H1 (cell line): ENCODE results near the gene LRRC25. TPM values are rescaled to one million over a fixed set of nuclear protein-coding genes. Genes with fewer than 3 reads are reported as not detected.

Experiments used
- CTCF ChIA-PET: fragments of 300-600 bp; sonication (Branson Sonifier 250); formaldehyde crosslinking; loops from one replicate; lab custom pipeline; 2021; ENCODE audit not compliant: partially characterized antibody; lab: Charles Lee
- POLR2A ChIA-PET: fragments of 300-600 bp; sonication (Branson Sonifier 250); formaldehyde crosslinking; loops from one replicate; lab custom pipeline; 2021; ENCODE audit warnings: inconsistent platforms; ENCODE audit not compliant: partially characterized antibody; lab: Charles Lee
- DNase-seq, 2 experiments: peaks; one replicate each; pipeline versions ENCODE4 v3.0.0 to v3.0.0-alpha.2; 2010 to 2022; ENCODE audit warnings: low spot score in 2 of 2, low read depth in 1 of 2, mixed read lengths in 1 of 2
- FAIRE-seq: peaks from 2 replicates; lab custom pipeline; 2011; peaks lifted over from hg19 to GRCh38; lab: Jason Lieb, UNC
- H2AFZ ChIP-seq: 2 replicates; pipeline ENCODE4 v1.8.1; 2012; ENCODE audit warnings: low read length, inconsistent platforms
- H2AK5ac ChIP-seq: 2 replicates; pipeline ENCODE4 v1.6.1; 2013; ENCODE audit warnings: low read depth, low read length
- H2BK120ac ChIP-seq: replicated peaks from 2 replicates; pipeline ENCODE3; 2013; ENCODE audit warnings: low read depth, low read length, inconsistent platforms
- H2BK12ac ChIP-seq: 2 replicates; pipeline ENCODE4 v1.6.1; 2013; ENCODE audit warnings: low read depth, low read length
- H2BK15ac ChIP-seq: 2 replicates; pipeline ENCODE4 v1.6.1; 2013; ENCODE audit warnings: low read length
- H2BK20ac ChIP-seq: 2 replicates; pipeline ENCODE4 v1.6.1; 2013; ENCODE audit warnings: low read length
- H2BK5ac ChIP-seq: 2 replicates; pipeline ENCODE4 v1.6.1; 2013; ENCODE audit warnings: low read depth, low read length
- H3K14ac ChIP-seq: 2 replicates; pipeline ENCODE4 v1.6.1; 2013; ENCODE audit warnings: inconsistent platforms; ENCODE audit not compliant: insufficient read length
- H3K18ac ChIP-seq: 2 replicates; pipeline ENCODE4 v1.6.1; 2013; ENCODE audit warnings: low read length; ENCODE audit errors: extremely low read depth
- H3K23ac ChIP-seq: 2 replicates; pipeline ENCODE4 v1.6.1; 2013; ENCODE audit warnings: inconsistent platforms; ENCODE audit not compliant: insufficient read length
- H3K23me2 ChIP-seq: 2 replicates; pipeline ENCODE4 v1.6.1; 2013; ENCODE audit warnings: low read depth, low read length
- H3K27ac ChIP-seq: 2 replicates; pipeline ENCODE4 v1.6.1; 2011; ENCODE audit warnings: low read depth, low read length, inconsistent platforms
- H3K27me3 ChIP-seq, 4 experiments: replicated peaks in 1 of 4; 1 replicate in 1 of 4; 2 replicates in 3 of 4; pipeline versions ENCODE4 v1.6.1 to v1.8.1; 2011 to 2013; ENCODE audit warnings: low read length in 3 of 4, mild to moderate bottlenecking in 3 of 4, inconsistent platforms in 2 of 4, mixed read lengths in 2 of 4, moderate library complexity in 1 of 4; ENCODE audit not compliant: control insufficient read depth in 3 of 4, insufficient read depth in 3 of 4; ENCODE audit errors: extremely low read depth in 1 of 4
- H3K36me3 ChIP-seq, 4 experiments: 2 replicates each; pipeline versions ENCODE4 v1.6.1 to v1.8.1; 2011 to 2013; ENCODE audit warnings: mild to moderate bottlenecking in 4 of 4, low read length in 3 of 4, moderate library complexity in 2 of 4, control low read depth in 1 of 4, inconsistent platforms in 1 of 4; ENCODE audit not compliant: insufficient read depth in 4 of 4, control insufficient read depth in 2 of 4
- H3K4ac ChIP-seq: replicated peaks from 2 replicates; pipeline ENCODE3; 2013; ENCODE audit warnings: low read length, low read depth, mixed read lengths, inconsistent platforms; ENCODE audit not compliant: insufficient read length
- H3K4me1 ChIP-seq, 4 experiments: replicated peaks in 1 of 4; 1 replicate in 1 of 4; 2 replicates in 3 of 4; pipeline versions ENCODE4 v1.6.1 to v1.8.1; 2011 to 2013; ENCODE audit warnings: low read length in 3 of 4, inconsistent platforms in 2 of 4, mixed read lengths in 1 of 4; ENCODE audit not compliant: insufficient read depth in 4 of 4, control insufficient read depth in 3 of 4
- H3K4me2 ChIP-seq, 2 experiments: 2 replicates each; pipeline versions ENCODE4 v1.6.1 to v1.8.1; 2011 to 2013; ENCODE audit warnings: low read depth in 2 of 2, low read length in 2 of 2, control low read depth in 1 of 2, inconsistent platforms in 1 of 2, mild to moderate bottlenecking in 1 of 2; ENCODE audit not compliant: insufficient read depth in 1 of 2
- H3K4me3 ChIP-seq, 4 experiments: fragments of 200-600, 300-600 bp in 1 of 4; sonication (generic), shearing (Covaris generic), sonication (Bioruptor Twin) in 1 of 4; 2 replicates each; pipeline versions ENCODE4 v1.5.1 to v1.8.1; 2011 to 2016; ENCODE audit warnings: low read length in 4 of 4, low read depth in 3 of 4, control low read depth in 2 of 4, inconsistent platforms in 2 of 4, mild to moderate bottlenecking in 2 of 4, mixed read lengths in 1 of 4, moderate library complexity in 1 of 4; ENCODE audit not compliant: insufficient read depth in 2 of 4; ENCODE audit errors: extremely low read depth in 1 of 4
- H3K56ac ChIP-seq: replicated peaks from 2 replicates; pipeline ENCODE3; 2013; ENCODE audit warnings: low read depth, mild to moderate bottlenecking, mixed read lengths, low read length, inconsistent platforms; ENCODE audit not compliant: insufficient read length
- H3K79me1 ChIP-seq: 2 replicates; pipeline ENCODE4 v1.6.1; 2013; ENCODE audit warnings: low read depth, low read length, control low read depth
- H3K79me2 ChIP-seq, 2 experiments: 2 replicates each; pipeline versions ENCODE4 v1.6.1 to v1.8.1; 2012 to 2013; ENCODE audit warnings: low read length in 2 of 2, mild to moderate bottlenecking in 2 of 2, inconsistent platforms in 1 of 2; ENCODE audit not compliant: insufficient read depth in 2 of 2, control insufficient read depth in 1 of 2
- H3K9ac ChIP-seq, 4 experiments: replicated peaks in 1 of 4; 1 replicate in 1 of 4; 2 replicates in 3 of 4; pipeline versions ENCODE4 v1.6.1 to v1.8.1; 2011 to 2013; ENCODE audit warnings: low read depth in 3 of 4, low read length in 3 of 4, control low read depth in 2 of 4, mild to moderate bottlenecking in 2 of 4, moderate library complexity in 2 of 4, inconsistent platforms in 1 of 4; ENCODE audit errors: extremely low read depth in 1 of 4
- H3K9me3 ChIP-seq, 2 experiments: 2 replicates each; pipeline versions ENCODE4 v1.6.1 to v1.8.1; 2012 to 2013; ENCODE audit warnings: mild to moderate bottlenecking in 2 of 2, moderate library complexity in 2 of 2, control low read depth in 1 of 2, inconsistent platforms in 1 of 2, low read depth in 1 of 2, low read length in 1 of 2, mixed read lengths in 1 of 2; ENCODE audit not compliant: insufficient read depth in 2 of 2
- H4K20me1 ChIP-seq, 2 experiments: replicated peaks in 1 of 2; 2 replicates each; pipeline versions ENCODE3 to v1.8.1; 2011 to 2013; ENCODE audit warnings: inconsistent platforms in 2 of 2, low read length in 2 of 2, mild to moderate bottlenecking in 1 of 2; ENCODE audit not compliant: insufficient read depth in 2 of 2, control insufficient read depth in 1 of 2
- H4K5ac ChIP-seq: 2 replicates; pipeline ENCODE4 v1.6.1; 2013; ENCODE audit warnings: low read length, low read depth, mixed read lengths, inconsistent platforms; ENCODE audit not compliant: insufficient read length
- H4K8ac ChIP-seq: 2 replicates; pipeline ENCODE4 v1.8.0; 2013; ENCODE audit warnings: mild to moderate bottlenecking, moderate library complexity, low read length, inconsistent platforms; ENCODE audit not compliant: insufficient read depth; ENCODE audit errors: extremely low read depth
- H4K91ac ChIP-seq: replicated peaks from 2 replicates; pipeline ENCODE3; 2013; ENCODE audit warnings: low read length, mixed read lengths, inconsistent platforms; ENCODE audit not compliant: insufficient read length
- BCL11A ChIP-seq, 2 experiments: IDR thresholded peaks; one replicate each; pipeline ENCODE4 v1.6.1; 2011; ENCODE audit warnings: low read depth in 2 of 2, low read length in 2 of 2, mild to moderate bottlenecking in 2 of 2
- CBX8 ChIP-seq: fragments of 300-800, 300-1000 bp; sonication (generic); IDR thresholded peaks from 2 replicates; pipeline ENCODE4 v1.7.1; 2016; ENCODE audit warnings: low read depth, low read length, borderline replicate concordance
- CEBPB ChIP-seq: IDR thresholded peaks from 2 replicates; pipeline ENCODE4 v1.6.1; 2012; ENCODE audit warnings: low read depth, low read length
- CREB1 ChIP-seq: IDR thresholded peaks from 2 replicates; pipeline ENCODE4 v1.6.1; 2012; ENCODE audit warnings: inconsistent platforms
- POU5F1 ChIP-seq: IDR thresholded peaks from 2 replicates; pipeline ENCODE4 v1.6.1; 2011; ENCODE audit warnings: low read depth, mild to moderate bottlenecking, low read length, moderate library complexity
- SIRT6 ChIP-seq: IDR thresholded peaks from one replicate; pipeline ENCODE4 v1.7.1; 2012; ENCODE audit warnings: low read length, inconsistent platforms
- SP4 ChIP-seq: IDR thresholded peaks from 2 replicates; pipeline ENCODE4 v1.6.1; 2012; ENCODE audit warnings: low read length, inconsistent platforms
- TBP ChIP-seq: IDR thresholded peaks from 2 replicates; pipeline ENCODE4 v1.6.1; 2011; ENCODE audit warnings: low read depth, low read length, improper control_type of control experiment
- WGBS, 2 experiments: shearing (Covaris generic) in 1 of 2; methylation state at CpG; one replicate each; pipeline versions ENCODE4 v1.1.6 to v1.1.7; 2013 to 2015; ENCODE audit warnings: low lambda C conversion rate in 2 of 2, mixed read lengths in 2 of 2, inconsistent platforms in 1 of 2, low coverage in 1 of 2, missing lambda C conversion rate in 1 of 2; ENCODE audit not compliant: insufficient replicate concordance in 2 of 2, insufficient coverage in 1 of 2, insufficient read length in 1 of 2; ENCODE audit errors: extremely low coverage in 1 of 2, missing lambda C conversion rate in 1 of 2; 5-methylcytosine and 5-hydroxymethylcytosine counted together
- polyA plus RNA-seq, 7 experiments: library from polyadenylated mRNA; depleted of rRNA in 3 of 7; stranded (reverse) in 5 of 7; unstranded in 2 of 7; fragments of >200 nt in 5 of 7; fragments of 200-250 nt in 2 of 7; gene quantifications; 1 replicate in 5 of 7; 2 replicates in 1 of 7; 4 replicates in 1 of 7; pipeline versions ENCODE4 v1.2.1 to v1.2.3, GENCODE V29; 2011 to 2013; ENCODE audit warnings: missing spikeins in 2 of 7, mixed read lengths in 2 of 7
- total RNA-seq: library from RNA; stranded (reverse); fragmentation: NEBNext Ultra II Directional; extraction: Animal tissue kit (Norgen Biotek cat#: 25700); gene quantifications from 2 replicates; pipeline ENCODE4 v1.2.1, GENCODE V29; 2021

The LRRC25 gene
- total and polyA plus RNA-seq, 2 of the 8 experiments (the other 6 are each of a cell fraction or from before 2014, with no cell fraction given): 0.20 to 0.41 TPM

- Histone ChIP-seq H4K8ac (no peak overlapping the region), H3K79me2 (peaks cover 0 to 4% of the 10 kb centered on the region in 2 experiments; a peak in 1 of 4 replicates), H3K4me1 (peaks cover 0 to 36% (median 26%) of the 10 kb centered on the region in 4 experiments; a peak in 6 of 7 replicates), H2BK15ac (no peak overlapping the region), H4K5ac (no peak overlapping the region), H3K27ac (no peak overlapping the region), H3K79me1 (peaks cover 3% of the 10 kb centered on the region; the same call in 1 of the 2 replicates), H3K4me2 (no peak overlapping the region), H3K9ac (no peak overlapping the region), H3K56ac (no peak overlapping the region), H2AFZ (no peak overlapping the region), H3K23me2 (peaks cover 6% of the 10 kb centered on the region; the same call in 1 of the 2 replicates), H3K18ac (no peak overlapping the region), H3K23ac (no peak overlapping the region), H3K4ac (no peak overlapping the region), H3K36me3 (no peaks in the 10 kb centered on the region), H2BK20ac (no peak overlapping the region), H3K4me3 (no peak overlapping the region), H3K27me3 (no peaks in the 10 kb centered on the region; a peak in 2 of 7 replicates), H2BK5ac (no peak overlapping the region), H4K91ac (no peak overlapping the region), H2BK12ac (no peak overlapping the region), H4K20me1 (peaks cover 4 to 15% of the 10 kb centered on the region in 2 experiments), H2AK5ac (no peak overlapping the region), H2BK120ac (no peak overlapping the region), H3K9me3 (no peaks in the 10 kb centered on the region), H3K14ac (no peak overlapping the region)
- FAIRE-seq: no peak
- WGBS, 2 experiments: 91% methylated on average over 8 of the region's 8 CpGs; no CpG with 5 or more reads in 1 of the 2 experiments
- CTCF ChIA-PET: interaction anchor here (1.3 kb wide), 1 partner anchor 45 kb away, joined by 3 read pairs; no protein-coding TSS in a partner anchor
- no peak for TF ChIP-seq CBX8
- TF ChIP-seq POU5F1: no peak
- TF ChIP-seq TBP: no peak
- TF ChIP-seq BCL11A (IDR thresholded peaks at IDR 0.05; ENCODE audit: low read depth in 2 of 2, low read length in 2 of 2): no peak
- no peak for TF ChIP-seq CREB1
- no peak for TF ChIP-seq SIRT6
- TF ChIP-seq SP4: no peak
- no peak for TF ChIP-seq CEBPB
- POLR2A ChIA-PET: interaction anchor here (0.8 to 3.8 kb wide), 5 partner anchors 8 to 134 kb away, joined by 4 to 27 read pairs (median 5); partner anchors contain the start of gene ISYNA1
- no peak for DNase-seq
These were observed 29.0 kb upstream of the LRRC25 start for GRCh38 chr19:18426416-18426767.
